Measurements from ENCODE around the gene TCEAL8. TPM values are rescaled to one million over a fixed set of nuclear protein-coding genes. Genes with fewer than 3 reads are reported as not detected.
"Not testable (repeated sequence)": the region's sequence is repeated elsewhere in the genome, so short reads cannot be mapped to it uniquely, and the experiment has no call there.

TCEAL8 gene
- polyA plus RNA-seq, 2 donors: 32.9 to 33.2 TPM

GRCh38 chrX:103254171-103254824, 657 bp downstream of the TCEAL8 start:
- Histone ChIP-seq H3K9me3 (ENCODE audit: control insufficient read depth in 2 of 2, insufficient read depth in 1 of 2, low read depth in 1 of 2, low read length in 1 of 2) (no peaks in the 10 kb centered on the region), H3K4me1 (ENCODE audit: control insufficient read depth in 2 of 2, insufficient read depth in 2 of 2, low read length in 1 of 2) (peaks cover 0 to 3% of the 10 kb centered on the region in 2 donors), H3K27me3 (ENCODE audit: control insufficient read depth in 1 of 2, insufficient read depth in 2 of 2, low read length in 2 of 2) (no peaks in the 10 kb centered on the region), H3K27ac (ENCODE audit: low read depth in 2 of 2, low read length in 1 of 2) (peak overlapping the region; percentile 80 to 87), H3K36me3 (ENCODE audit: control insufficient read depth in 2 of 2, insufficient read depth in 2 of 2, low read length in 1 of 2) (no peaks in the 10 kb centered on the region), H3K4me3 (ENCODE audit: low read depth in 1 of 2, low read length in 2 of 2) (peak overlapping the region; percentile 57 to 63)
- WGBS, 2 donors: 1 to 17% methylated on average over 22 of the region's 22 CpGs

DNA sequence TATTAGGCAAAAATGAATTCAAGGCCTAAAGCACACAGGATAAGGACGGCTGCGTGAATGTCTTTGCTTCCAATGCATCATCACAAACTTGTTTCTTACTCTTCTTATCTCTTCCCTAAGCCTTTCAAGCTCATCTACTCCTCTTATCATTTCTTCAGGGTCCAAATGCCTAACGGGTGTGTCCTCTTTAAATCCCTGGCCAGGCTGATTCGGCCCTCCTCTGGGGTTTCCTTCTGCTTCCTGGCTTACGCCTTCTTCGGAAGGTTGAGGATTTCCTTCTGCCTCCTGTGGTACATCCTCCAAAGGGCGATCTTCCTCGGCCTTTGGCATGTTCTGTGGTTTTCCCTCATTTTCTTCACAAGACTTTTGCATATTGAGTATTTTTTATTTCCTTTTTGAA, 1.3 kb downstream of the TCEAL8 start:
- H3K4me1 ChIP-seq (ENCODE audit: control insufficient read depth in 2 of 2, insufficient read depth in 2 of 2, low read length in 1 of 2): peaks cover 0 to 3% of the 10 kb centered on the region in 2 donors
- 34 to 48% methylated on average over 8 of the region's 8 CpGs for WGBS, 2 donors
- no peaks in the 10 kb centered on the region for H3K36me3 ChIP-seq (ENCODE audit: control insufficient read depth in 2 of 2, insufficient read depth in 2 of 2, low read length in 1 of 2)
- peak overlapping the region; percentile 42 to 80 for H3K27ac ChIP-seq (ENCODE audit: low read depth in 2 of 2, low read length in 1 of 2)
- peak overlapping the region in 1 of 2 donors; percentile 57 for H3K4me3 ChIP-seq (ENCODE audit: low read depth in 1 of 2, low read length in 2 of 2)
- no peaks in the 10 kb centered on the region for H3K9me3 ChIP-seq (ENCODE audit: control insufficient read depth in 2 of 2, insufficient read depth in 1 of 2, low read depth in 1 of 2, low read length in 1 of 2)
- H3K27me3 ChIP-seq (ENCODE audit: control insufficient read depth in 1 of 2, insufficient read depth in 2 of 2, low read length in 2 of 2): no peaks in the 10 kb centered on the region

DNA sequence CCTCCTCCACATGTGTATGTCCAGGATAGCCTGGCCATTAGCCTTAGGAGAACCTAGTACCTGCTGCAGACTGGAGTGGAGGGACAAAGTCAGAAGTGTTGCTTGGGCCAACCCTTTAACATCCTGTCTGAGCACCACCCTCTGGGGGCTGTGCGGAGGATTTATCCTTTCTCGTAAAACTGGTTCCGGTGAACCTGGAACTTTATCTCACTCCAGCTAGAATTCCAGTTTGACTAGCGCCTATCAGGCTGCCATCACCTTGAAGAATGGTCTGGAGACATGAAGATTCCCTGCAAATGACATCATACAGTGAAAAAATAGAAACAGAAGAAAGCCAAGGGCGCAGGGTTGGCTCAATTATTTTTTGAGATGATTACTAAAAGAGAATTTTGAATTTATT, 4.0 kb downstream of the TCEAL8 start:
- Histone ChIP-seq H3K36me3 (ENCODE audit: control insufficient read depth in 2 of 2, insufficient read depth in 2 of 2, low read length in 1 of 2) (no peaks in the 10 kb centered on the region), H3K9me3 (ENCODE audit: control insufficient read depth in 2 of 2, insufficient read depth in 1 of 2, low read depth in 1 of 2, low read length in 1 of 2) (no peaks in the 10 kb centered on the region), H3K27me3 (ENCODE audit: control insufficient read depth in 1 of 2, insufficient read depth in 2 of 2, low read length in 2 of 2) (peaks cover 0 to 3% of the 10 kb centered on the region in 2 donors), H3K27ac (ENCODE audit: low read depth in 2 of 2, low read length in 1 of 2) (no peak overlapping the region), H3K4me3 (ENCODE audit: low read depth in 1 of 2, low read length in 2 of 2) (no peak overlapping the region), H3K4me1 (ENCODE audit: control insufficient read depth in 2 of 2, insufficient read depth in 2 of 2, low read length in 1 of 2) (peaks cover 0 to 3% of the 10 kb centered on the region in 2 donors)
- 45 to 58% methylated on average over 5 of the region's 5 CpGs for WGBS, 2 donors

DNA sequence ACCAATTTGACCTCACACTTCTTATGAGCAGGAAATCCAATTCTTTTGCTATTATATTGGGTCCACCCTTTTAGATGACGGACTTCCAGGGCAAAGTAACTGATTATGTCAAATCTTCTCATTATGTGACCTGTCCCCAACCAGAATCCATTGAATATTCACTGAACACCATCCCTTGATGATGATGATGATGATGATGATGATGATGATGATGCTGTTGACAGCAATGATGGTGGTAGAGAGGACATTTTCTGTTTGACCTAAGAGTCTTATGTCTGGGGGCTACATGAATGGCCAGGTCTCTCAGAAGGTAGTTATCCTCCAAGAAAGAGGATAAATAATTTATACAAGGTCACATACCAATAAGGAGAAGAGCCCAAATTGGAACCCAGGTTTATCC, 5.2 kb downstream of the TCEAL8 start:
- Histone ChIP-seq H3K4me3 (ENCODE audit: low read depth in 1 of 2, low read length in 2 of 2) (no peak overlapping the region), H3K9me3 (ENCODE audit: control insufficient read depth in 2 of 2, insufficient read depth in 1 of 2, low read depth in 1 of 2, low read length in 1 of 2) (no peaks in the 10 kb centered on the region), H3K36me3 (ENCODE audit: control insufficient read depth in 2 of 2, insufficient read depth in 2 of 2, low read length in 1 of 2) (no peaks in the 10 kb centered on the region), H3K4me1 (ENCODE audit: control insufficient read depth in 2 of 2, insufficient read depth in 2 of 2, low read length in 1 of 2) (peaks cover 0 to 3% of the 10 kb centered on the region in 2 donors), H3K27me3 (ENCODE audit: control insufficient read depth in 1 of 2, insufficient read depth in 2 of 2, low read length in 2 of 2) (peaks cover 0 to 3% of the 10 kb centered on the region in 2 donors), H3K27ac (ENCODE audit: low read depth in 2 of 2, low read length in 1 of 2) (no peak overlapping the region)
- 62 to 86% methylated on average over 1 of the region's 1 CpG for WGBS, 2 donors

DNA sequence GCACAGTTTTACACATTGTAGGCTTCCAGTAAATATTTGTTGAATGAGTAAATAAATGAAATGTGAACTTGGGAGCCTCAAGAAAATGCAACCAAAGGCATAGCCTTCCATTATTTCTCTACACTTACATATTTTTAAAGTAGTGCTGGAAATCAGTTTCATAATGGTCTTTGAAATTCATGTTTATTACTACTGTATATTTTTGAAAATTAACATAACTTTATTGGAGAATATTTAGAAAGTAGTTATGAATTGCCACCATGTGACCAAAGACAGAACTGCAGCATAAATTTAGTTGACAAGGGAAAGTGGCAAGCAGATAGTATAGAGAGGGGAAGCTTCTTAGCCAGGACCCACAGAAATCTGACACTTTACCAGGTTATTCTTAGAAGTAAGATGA, 6.4 kb downstream of the TCEAL8 start:
- Histone ChIP-seq H3K27me3 (ENCODE audit: control insufficient read depth in 1 of 2, insufficient read depth in 2 of 2, low read length in 2 of 2) (peaks cover 0 to 3% of the 10 kb centered on the region in 2 donors), H3K4me3 (ENCODE audit: low read depth in 1 of 2, low read length in 2 of 2) (no peak overlapping the region), H3K36me3 (ENCODE audit: control insufficient read depth in 2 of 2, insufficient read depth in 2 of 2, low read length in 1 of 2) (no peaks in the 10 kb centered on the region), H3K4me1 (ENCODE audit: control insufficient read depth in 2 of 2, insufficient read depth in 2 of 2, low read length in 1 of 2) (peaks cover 0 to 3% of the 10 kb centered on the region in 2 donors), H3K27ac (ENCODE audit: low read depth in 2 of 2, low read length in 1 of 2) (no peak overlapping the region), H3K9me3 (ENCODE audit: control insufficient read depth in 2 of 2, insufficient read depth in 1 of 2, low read depth in 1 of 2, low read length in 1 of 2) (no peaks in the 10 kb centered on the region)

GRCh38 chrX:103240155-103240554, 14.8 kb downstream of the TCEAL8 start:
- Histone ChIP-seq H3K27me3 (ENCODE audit: control insufficient read depth in 1 of 2, insufficient read depth in 2 of 2, low read length in 2 of 2) (no peaks in the 10 kb centered on the region), H3K27ac (ENCODE audit: low read depth in 2 of 2, low read length in 1 of 2) (no peak overlapping the region), H3K4me1 (ENCODE audit: control insufficient read depth in 2 of 2, insufficient read depth in 2 of 2, low read length in 1 of 2) (no peaks in the 10 kb centered on the region), H3K36me3 (ENCODE audit: control insufficient read depth in 2 of 2, insufficient read depth in 2 of 2, low read length in 1 of 2) (no peaks in the 10 kb centered on the region), H3K9me3 (ENCODE audit: control insufficient read depth in 2 of 2, insufficient read depth in 1 of 2, low read depth in 1 of 2, low read length in 1 of 2) (no peaks in the 10 kb centered on the region), H3K4me3 (ENCODE audit: low read depth in 1 of 2, low read length in 2 of 2) (no peak overlapping the region)

DNA sequence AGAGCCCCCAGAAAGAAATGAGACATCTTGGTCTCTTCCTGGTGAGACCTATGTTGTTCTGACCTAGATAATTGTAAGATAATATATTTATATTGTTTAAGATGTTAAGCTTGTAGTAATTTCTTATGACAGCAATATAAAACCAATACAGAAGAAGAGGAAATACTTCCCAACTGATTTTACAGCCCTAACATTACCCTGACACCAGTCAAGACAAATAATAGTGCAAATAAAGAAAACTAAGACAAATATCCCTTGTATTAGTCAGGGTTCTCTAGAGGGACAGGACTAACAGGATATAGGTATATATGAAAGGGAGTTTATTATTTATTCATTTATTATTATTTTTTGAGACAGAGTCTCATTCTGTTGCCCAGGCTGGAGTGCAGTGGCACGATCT, 18.7 kb downstream of the TCEAL8 start:
- H3K9me3 ChIP-seq (ENCODE audit: control insufficient read depth in 2 of 2, insufficient read depth in 1 of 2, low read depth in 1 of 2, low read length in 1 of 2): no peaks in the 10 kb centered on the region
- no peaks in the 10 kb centered on the region for H3K36me3 ChIP-seq (ENCODE audit: control insufficient read depth in 2 of 2, insufficient read depth in 2 of 2, low read length in 1 of 2)
- 64 to 76% methylated on average over 1 of the region's 1 CpG for WGBS, 2 donors
- no peaks in the 10 kb centered on the region for H3K27me3 ChIP-seq (ENCODE audit: control insufficient read depth in 1 of 2, insufficient read depth in 2 of 2, low read length in 2 of 2)
- H3K27ac ChIP-seq (ENCODE audit: low read depth in 2 of 2, low read length in 1 of 2): no peak overlapping the region
- no peak overlapping the region for H3K4me3 ChIP-seq (ENCODE audit: low read depth in 1 of 2, low read length in 2 of 2)
- no peaks in the 10 kb centered on the region for H3K4me1 ChIP-seq (ENCODE audit: control insufficient read depth in 2 of 2, insufficient read depth in 2 of 2, low read length in 1 of 2)

DNA sequence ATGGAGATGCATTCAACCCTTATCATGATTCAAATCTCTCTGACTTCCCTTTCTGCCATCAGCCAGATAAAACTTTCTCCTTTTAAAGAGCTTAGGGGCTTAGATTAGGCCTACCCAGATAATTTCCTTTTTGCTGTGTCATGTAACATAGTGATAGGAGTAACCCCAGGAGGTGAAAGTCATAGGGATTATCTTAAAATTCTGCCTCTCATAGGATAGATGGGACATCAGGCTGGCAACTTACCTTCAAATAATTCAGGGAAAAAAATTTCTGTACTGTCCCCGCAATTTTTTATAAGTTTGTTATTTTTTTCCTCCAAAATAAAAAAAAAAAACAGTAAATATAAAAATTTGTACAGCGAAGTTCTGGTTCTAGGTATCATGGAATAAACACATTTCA, 19.3 kb downstream of the TCEAL8 start:
- 47 to 55% methylated on average over 2 of the region's 2 CpGs for WGBS, 2 donors
- not testable (repeated sequence) for H3K27ac ChIP-seq (ENCODE audit: low read depth in 2 of 2, low read length in 1 of 2); H3K4me1 ChIP-seq (ENCODE audit: control insufficient read depth in 2 of 2, insufficient read depth in 2 of 2, low read length in 1 of 2); H3K36me3 ChIP-seq (ENCODE audit: control insufficient read depth in 2 of 2, insufficient read depth in 2 of 2, low read length in 1 of 2); H3K27me3 ChIP-seq (ENCODE audit: control insufficient read depth in 1 of 2, insufficient read depth in 2 of 2, low read length in 2 of 2); H3K9me3 ChIP-seq (ENCODE audit: control insufficient read depth in 2 of 2, insufficient read depth in 1 of 2, low read depth in 1 of 2, low read length in 1 of 2); H3K4me3 ChIP-seq (ENCODE audit: low read depth in 1 of 2, low read length in 2 of 2)

DNA sequence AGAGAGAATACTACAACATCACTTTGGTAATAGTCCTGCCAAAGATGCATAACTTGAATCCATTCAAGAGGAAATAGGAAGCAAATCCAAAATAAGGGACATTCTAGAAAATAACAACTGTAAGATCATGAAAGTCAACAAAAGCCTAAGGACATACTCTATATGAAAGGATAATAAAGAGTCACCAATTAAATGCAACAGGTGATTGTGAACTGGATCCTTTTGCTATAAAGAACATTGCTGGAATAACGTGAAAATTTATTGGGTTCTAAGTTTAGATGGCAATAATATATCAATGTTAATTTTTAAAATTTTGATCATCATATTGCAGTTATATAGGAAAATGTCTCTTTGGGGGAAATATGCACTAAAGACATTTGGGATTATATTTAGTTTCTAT, 20.1 kb downstream of the TCEAL8 start:
- Histone ChIP-seq H3K4me3 (ENCODE audit: low read depth in 1 of 2, low read length in 2 of 2) (no peak overlapping the region), H3K9me3 (ENCODE audit: control insufficient read depth in 2 of 2, insufficient read depth in 1 of 2, low read depth in 1 of 2, low read length in 1 of 2) (no peaks in the 10 kb centered on the region), H3K4me1 (ENCODE audit: control insufficient read depth in 2 of 2, insufficient read depth in 2 of 2, low read length in 1 of 2) (no peaks in the 10 kb centered on the region), H3K27ac (ENCODE audit: low read depth in 2 of 2, low read length in 1 of 2) (no peak overlapping the region), H3K36me3 (ENCODE audit: control insufficient read depth in 2 of 2, insufficient read depth in 2 of 2, low read length in 1 of 2) (no peaks in the 10 kb centered on the region), H3K27me3 (ENCODE audit: control insufficient read depth in 1 of 2, insufficient read depth in 2 of 2, low read length in 2 of 2) (peaks cover 0 to 4% of the 10 kb centered on the region in 2 donors)
- WGBS, 2 donors: 59 to 86% methylated on average over 1 of the region's 1 CpG

DNA sequence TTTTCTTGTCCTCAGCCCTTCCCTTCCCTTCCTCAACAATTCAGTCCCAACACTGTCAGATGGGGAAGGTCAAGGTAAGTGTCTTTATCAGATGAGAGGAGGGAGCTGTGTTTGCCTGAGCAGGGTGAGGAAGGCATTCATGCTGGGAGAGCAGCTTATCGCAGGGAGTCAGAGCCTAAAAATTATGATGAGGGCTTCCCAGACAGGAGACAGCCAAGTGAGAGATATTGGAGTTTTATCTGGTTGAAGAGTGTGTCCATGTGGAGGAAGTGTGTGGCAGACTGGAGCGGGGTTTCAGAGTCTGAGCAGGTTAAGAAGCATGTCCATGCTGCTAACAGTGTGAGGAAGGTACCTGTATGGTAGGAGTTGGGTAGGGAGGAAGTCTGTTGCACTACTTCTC, 21.7 kb downstream of the TCEAL8 start:
- Histone ChIP-seq H3K9me3 (ENCODE audit: control insufficient read depth in 2 of 2, insufficient read depth in 1 of 2, low read depth in 1 of 2, low read length in 1 of 2) (no peaks in the 10 kb centered on the region), H3K4me3 (ENCODE audit: low read depth in 1 of 2, low read length in 2 of 2) (no peak overlapping the region), H3K4me1 (ENCODE audit: control insufficient read depth in 2 of 2, insufficient read depth in 2 of 2, low read length in 1 of 2) (no peaks in the 10 kb centered on the region), H3K36me3 (ENCODE audit: control insufficient read depth in 2 of 2, insufficient read depth in 2 of 2, low read length in 1 of 2) (no peaks in the 10 kb centered on the region), H3K27ac (ENCODE audit: low read depth in 2 of 2, low read length in 1 of 2) (no peak overlapping the region), H3K27me3 (ENCODE audit: control insufficient read depth in 1 of 2, insufficient read depth in 2 of 2, low read length in 2 of 2) (peaks cover 0 to 4% of the 10 kb centered on the region in 2 donors)
- 69 to 88% methylated on average over 2 of the region's 2 CpGs for whole genome bisulfite sequencing, 2 donors
